Neuronal stem cell (in vitro differentiated cells): ENCODE data around the gene LSMEM2.

Experiments
- DNase-seq: peaks from one replicate; pipeline ENCODE4 v3.0.0-alpha.2; 2013; ENCODE audit warnings: low spot score
- H2AFZ ChIP-seq: one replicate; pipeline ENCODE4 v1.6.1; 2013; ENCODE audit warnings: mild to moderate bottlenecking, low read length, inconsistent platforms
- H2AK5ac ChIP-seq: 2 replicates; pipeline ENCODE4 v1.6.1; 2013; ENCODE audit warnings: low read depth, mild to moderate bottlenecking, inconsistent platforms, low read length, moderate library complexity, mixed read lengths
- H2BK120ac ChIP-seq: 2 replicates; pipeline ENCODE4 v1.6.1; 2013; ENCODE audit warnings: low read depth, mild to moderate bottlenecking, inconsistent platforms, low read length, moderate library complexity, mixed read lengths
- H2BK12ac ChIP-seq: one replicate; pipeline ENCODE4 v1.6.1; 2013; ENCODE audit warnings: low read length, inconsistent platforms
- H2BK15ac ChIP-seq: 2 replicates; pipeline ENCODE4 v1.6.1; 2013; ENCODE audit warnings: mild to moderate bottlenecking, low read length, inconsistent platforms, mixed read lengths
- H2BK5ac ChIP-seq: one replicate; pipeline ENCODE4 v1.6.1; 2013; ENCODE audit warnings: inconsistent platforms, mild to moderate bottlenecking, low read length, moderate library complexity
- H3K14ac ChIP-seq: one replicate; pipeline ENCODE4 v1.6.1; 2013; ENCODE audit warnings: low read length, inconsistent platforms
- H3K18ac ChIP-seq: 2 replicates; pipeline ENCODE4 v1.6.1; 2013; ENCODE audit warnings: low read length, inconsistent platforms
- H3K23ac ChIP-seq: 2 replicates; pipeline ENCODE4 v1.6.1; 2013; ENCODE audit warnings: low read depth, mild to moderate bottlenecking, mixed read lengths, low read length, inconsistent platforms; ENCODE audit not compliant: poor library complexity
- H3K27ac ChIP-seq: replicated peaks from 3 replicates; pipeline ENCODE4 v1.5.1; 2013; ENCODE audit warnings: low read length, inconsistent platforms
- H3K27me3 ChIP-seq, 3 experiments: 2 replicates each; pipeline ENCODE4 v1.6.1; 2013; ENCODE audit warnings: low read length in 3 of 3, mild to moderate bottlenecking in 2 of 3, inconsistent platforms in 1 of 3, low read depth in 1 of 3, mixed read lengths in 1 of 3, moderate library complexity in 1 of 3; ENCODE audit not compliant: control insufficient read depth in 3 of 3, insufficient read depth in 3 of 3
- H3K36me3 ChIP-seq, 2 donors: replicated peaks in 1 of 2; 2 replicates each; pipeline ENCODE4 v1.6.1; 2013; ENCODE audit warnings: low read length in 2 of 2; ENCODE audit not compliant: control insufficient read depth in 2 of 2, insufficient read depth in 2 of 2
- H3K4ac ChIP-seq: 2 replicates; pipeline ENCODE4 v1.6.1; 2013; ENCODE audit warnings: inconsistent platforms, mild to moderate bottlenecking, low read length, moderate library complexity
- H3K4me1 ChIP-seq, 2 donors: 1 replicate in 1 of 2; 2 replicates in 1 of 2; pipeline ENCODE4 v1.6.1; 2013; ENCODE audit warnings: low read length in 2 of 2, low read depth in 1 of 2; ENCODE audit not compliant: control insufficient read depth in 2 of 2, insufficient read depth in 1 of 2
- H3K4me2 ChIP-seq: one replicate; pipeline ENCODE4 v1.6.1; 2013; ENCODE audit warnings: mild to moderate bottlenecking, low read length, inconsistent platforms; ENCODE audit not compliant: insufficient read depth, poor library complexity, severe bottlenecking
- H3K4me3 ChIP-seq, 2 donors: 2 replicates each; pipeline ENCODE4 v1.5.1; 2013; ENCODE audit warnings: low read length in 2 of 2, mild to moderate bottlenecking in 2 of 2, inconsistent platforms in 1 of 2, moderate library complexity in 1 of 2
- H3K79me1 ChIP-seq: one replicate; pipeline ENCODE4 v1.6.1; 2013; ENCODE audit warnings: low read depth, mild to moderate bottlenecking, inconsistent platforms, low read length, moderate library complexity
- H3K9ac ChIP-seq: one replicate; pipeline ENCODE4 v1.6.1; 2013; ENCODE audit warnings: mild to moderate bottlenecking, low read depth, low read length, inconsistent platforms; ENCODE audit not compliant: poor library complexity
- H3K9me3 ChIP-seq, 2 donors: replicated peaks in 1 of 2; 2 replicates each; pipeline versions ENCODE3 to v1.6.1; 2013; ENCODE audit warnings: low read length in 2 of 2, mild to moderate bottlenecking in 2 of 2, inconsistent platforms in 1 of 2, low read depth in 1 of 2, mixed read lengths in 1 of 2, moderate library complexity in 1 of 2; ENCODE audit not compliant: control insufficient read depth in 2 of 2, insufficient read depth in 1 of 2
- H4K8ac ChIP-seq: one replicate; pipeline ENCODE4 v1.6.1; 2013; ENCODE audit warnings: low read depth, mild to moderate bottlenecking, inconsistent platforms, low read length, moderate library complexity
- H4K91ac ChIP-seq: one replicate; pipeline ENCODE4 v1.6.1; 2013; ENCODE audit warnings: low read length, low read depth, mild to moderate bottlenecking, inconsistent platforms; ENCODE audit not compliant: poor library complexity
- WGBS, 2 donors: extraction: QIAGEN DNeasy Blood & Tissue Kit; methylation state at CpG; one replicate each; pipeline ENCODE4 v1.1.7; 2013; ENCODE audit warnings: missing lambda C conversion rate in 2 of 2, mixed read lengths in 1 of 2; ENCODE audit not compliant: insufficient read length in 2 of 2, insufficient replicate concordance in 1 of 2; ENCODE audit errors: extremely low coverage in 2 of 2; 5-methylcytosine and 5-hydroxymethylcytosine counted together

Gene LSMEM2

DNA sequence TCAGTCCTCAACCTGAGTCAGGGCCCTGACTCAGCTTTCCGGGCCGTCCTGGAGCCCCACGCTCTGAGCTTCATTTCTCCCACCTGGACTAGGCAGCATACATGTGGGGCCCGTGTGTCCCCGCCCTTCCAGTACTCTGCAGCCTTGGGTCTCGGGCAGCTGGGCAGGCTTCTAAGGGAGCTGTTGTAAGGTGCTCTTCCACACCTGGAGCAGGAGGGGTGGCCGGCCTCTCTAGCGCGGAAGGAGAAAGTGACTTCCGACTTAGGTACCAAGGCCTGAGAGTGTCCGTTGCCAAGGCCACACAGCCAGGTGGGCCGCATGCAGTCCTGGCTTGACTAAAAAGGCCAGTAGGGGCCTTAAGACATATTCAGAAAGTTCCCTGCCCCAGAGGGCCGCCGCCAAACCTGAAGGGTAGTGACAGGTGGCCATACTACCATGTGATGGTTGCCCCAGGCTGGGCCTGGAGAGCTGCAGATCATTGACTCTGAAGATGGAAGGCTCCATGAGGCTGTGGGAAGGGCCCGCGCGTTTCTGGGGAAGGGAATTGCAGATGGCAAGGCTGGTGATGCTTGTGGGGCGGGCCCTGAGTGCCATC is 19.4 kb upstream of the LSMEM2 start:
- peaks cover 36 to 48% of the 10 kb centered on the region in 2 donors for H3K36me3 ChIP-seq
- peak overlapping the region; percentile 88 for H2AK5ac ChIP-seq
- peak overlapping the region; percentile 86 for H2BK12ac ChIP-seq
- H3K9me3 ChIP-seq = peaks cover 0 to 2% of the 10 kb centered on the region in 2 donors
- H3K4me3 ChIP-seq = no peak overlapping the region
- peaks cover 8% of the 10 kb centered on the region for H3K79me1 ChIP-seq
- H3K4me1 ChIP-seq = peaks cover 42 to 51% of the 10 kb centered on the region in 2 donors
- no peak overlapping the region for H3K4ac ChIP-seq
- no peak overlapping the region for H4K8ac ChIP-seq
- H3K14ac ChIP-seq = no peak overlapping the region
- peak overlapping the region; percentile 31 for H3K4me2 ChIP-seq
- peak overlapping the region; percentile 88 for H3K18ac ChIP-seq
- H3K27ac ChIP-seq = peak overlapping the region; percentile 73
- peak overlapping the region; percentile 97 for H3K23ac ChIP-seq
- H4K91ac ChIP-seq = no peak overlapping the region
- no peak overlapping the region for H2BK120ac ChIP-seq
- H2BK5ac ChIP-seq = peak overlapping the region; percentile 82
- peak overlapping the region; percentile 70 for H2AFZ ChIP-seq
- H2BK15ac ChIP-seq = peak overlapping the region; percentile 67
- peak overlapping the region; percentile 67 for H3K9ac ChIP-seq
- DNase-seq = no peak
- H3K27me3 ChIP-seq = no peaks in the 10 kb centered on the region
- WGBS, 2 donors = no CpG with 5 or more reads among the region's 18 CpGs

DNA sequence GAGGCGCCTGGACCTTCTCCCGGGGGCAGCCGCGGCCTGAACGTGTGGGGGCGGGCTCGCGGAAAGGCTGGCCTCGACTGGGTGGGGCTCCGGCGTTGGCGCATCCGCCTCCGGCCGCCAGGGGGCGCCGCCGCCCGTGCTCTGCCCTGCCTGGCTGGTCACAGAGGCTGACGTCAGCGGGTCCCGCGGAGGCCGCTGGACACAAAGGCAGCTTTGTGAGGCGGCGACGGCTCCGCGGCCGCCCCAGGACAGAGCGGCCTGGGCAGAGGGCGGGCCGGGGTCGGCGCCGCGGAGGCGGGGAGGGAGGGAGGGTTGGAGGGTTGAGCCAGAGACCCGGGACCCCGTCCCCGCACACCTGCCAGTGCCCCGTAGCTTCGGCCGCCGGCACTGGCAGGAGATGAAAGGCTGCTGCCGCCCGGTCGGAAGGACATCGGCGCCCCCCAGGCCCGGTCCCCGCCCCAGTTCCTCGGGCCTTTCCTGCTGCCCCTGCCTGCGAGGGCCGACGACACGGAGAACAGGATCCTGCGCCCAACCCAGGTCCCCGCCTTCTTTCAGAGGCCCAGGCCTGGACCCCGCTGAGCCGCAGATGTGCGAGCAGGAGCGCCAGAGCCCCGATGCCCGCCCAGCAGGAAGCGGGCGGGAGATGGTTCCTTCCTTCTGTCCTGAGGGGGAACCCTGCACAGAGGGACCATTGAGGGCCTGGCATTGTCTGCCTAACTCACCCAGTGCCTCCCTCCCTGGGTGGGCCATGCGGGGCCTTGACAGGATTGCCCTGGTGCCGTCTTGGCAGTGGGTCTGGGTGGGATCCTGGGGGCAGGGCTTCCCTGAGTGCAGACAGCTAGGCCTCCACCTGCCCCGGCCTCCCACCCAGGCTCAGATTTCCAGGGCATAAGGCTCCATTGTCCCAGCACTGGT is 18.6 kb upstream of the LSMEM2 start:
- Histone ChIP-seq H3K4me2 (peak overlapping the region; percentile 82), H3K9ac (peak overlapping the region; percentile 86), H2BK15ac (peak overlapping the region; percentile 87), H3K27me3 (no peaks in the 10 kb centered on the region), H4K8ac (no peak overlapping the region), H4K91ac (peak overlapping the region; percentile 77), H3K9me3 (peaks cover 0 to 2% of the 10 kb centered on the region in 2 donors), H3K27ac (peak overlapping the region; percentile 95), H2BK5ac (peak overlapping the region; percentile 100), H3K4me1 (peaks cover 47 to 56% of the 10 kb centered on the region in 2 donors), H3K4ac (peak overlapping the region; percentile 99), H3K36me3 (peaks cover 30 to 40% of the 10 kb centered on the region in 2 donors), H3K23ac (peak overlapping the region; percentile 97), H3K4me3 (peak overlapping the region; percentile 31 to 50), H3K79me1 (peaks cover 10% of the 10 kb centered on the region), H2AK5ac (peak overlapping the region; percentile 88), H2AFZ (peak overlapping the region; percentile 84), H3K14ac (no peak overlapping the region), H3K18ac (peak overlapping the region; percentile 95), H2BK12ac (peak overlapping the region; percentile 86), H2BK120ac (peak overlapping the region; percentile 68)
- peak; percentile 96 for DNase-seq
- WGBS, 2 donors = no CpG with 5 or more reads among the region's 70 CpGs

DNA sequence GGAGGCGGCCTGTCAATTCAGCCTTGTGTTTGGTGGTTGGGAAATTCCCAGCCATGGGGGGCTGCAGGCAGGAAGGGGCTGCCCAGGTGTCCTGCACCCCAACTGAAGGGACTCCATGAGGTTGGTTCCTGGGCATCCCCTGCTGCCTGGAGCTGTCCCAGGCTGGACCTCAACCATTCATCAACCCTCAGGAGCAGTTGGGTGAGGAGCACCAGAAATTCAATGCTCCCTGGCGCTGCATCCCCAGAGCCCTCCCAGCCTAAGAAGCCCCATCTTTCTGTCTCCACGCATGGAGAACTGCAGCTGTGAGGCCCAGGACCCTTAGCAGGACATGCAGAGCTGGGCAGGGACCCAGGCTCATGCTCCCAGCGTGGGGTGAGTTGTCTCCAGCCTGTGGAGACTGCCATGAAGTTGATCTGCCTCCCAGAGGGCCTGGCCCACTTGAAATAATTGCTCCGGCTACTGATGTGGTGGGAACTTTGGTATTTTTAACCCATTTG is 17.9 kb upstream of the LSMEM2 start:
- H3K14ac ChIP-seq = no peak overlapping the region
- no peaks in the 10 kb centered on the region for H3K27me3 ChIP-seq
- peaks cover 27 to 37% of the 10 kb centered on the region in 2 donors for H3K36me3 ChIP-seq
- H3K79me1 ChIP-seq = peaks cover 7% of the 10 kb centered on the region
- H2BK120ac ChIP-seq = peak overlapping the region; percentile 68
- DNase-seq = no peak
- H3K27ac ChIP-seq = peak overlapping the region; percentile 95
- peak overlapping the region; percentile 46 for H2AK5ac ChIP-seq
- no peak overlapping the region for H4K8ac ChIP-seq
- peaks cover 53 to 60% of the 10 kb centered on the region in 2 donors for H3K4me1 ChIP-seq
- H3K23ac ChIP-seq = peak overlapping the region; percentile 97
- no CpG with 5 or more reads among the region's 5 CpGs for WGBS, 2 donors
- H4K91ac ChIP-seq = peak overlapping the region; percentile 45
- H3K4me2 ChIP-seq = peak overlapping the region; percentile 82
- peak overlapping the region in 1 of 2 donors; percentile 50 for H3K4me3 ChIP-seq
- peak overlapping the region; percentile 87 for H2BK15ac ChIP-seq
- peak overlapping the region; percentile 100 for H2BK5ac ChIP-seq
- H3K9me3 ChIP-seq = peaks cover 0 to 2% of the 10 kb centered on the region in 2 donors
- no peak overlapping the region for H3K9ac ChIP-seq
- peak overlapping the region; percentile 84 for H2AFZ ChIP-seq
- H2BK12ac ChIP-seq = peak overlapping the region; percentile 76
- peak overlapping the region; percentile 94 for H3K18ac ChIP-seq
- peak overlapping the region; percentile 99 for H3K4ac ChIP-seq
